ENCODE measurements around the gene NEXMIF. TPM values are rescaled to one million over a fixed set of nuclear protein-coding genes. Genes with fewer than 3 reads are reported as not detected.

NEXMIF gene
- total RNA-seq, 1 donor from 2014 or later = 1.0 TPM

- H3K36me3 ChIP-seq (ENCODE audit: control insufficient read depth in 3 of 3, insufficient read depth in 3 of 3, low read length in 3 of 3) = no peaks in the 10 kb centered on the region
- no peaks in the 10 kb centered on the region for H3K4me1 ChIP-seq (ENCODE audit: control insufficient read depth in 3 of 3, insufficient read depth in 3 of 3, low read length in 3 of 3)
- H3K9me3 ChIP-seq (ENCODE audit: control insufficient read depth in 3 of 3, low read length in 3 of 3) = peaks cover 0 to 5% (median 0%) of the 10 kb centered on the region in 3 donors
- H3K27me3 ChIP-seq (ENCODE audit: control insufficient read depth in 3 of 3, insufficient read depth in 3 of 3, low read length in 3 of 3) = no peaks in the 10 kb centered on the region
- no peak overlapping the region for H3K4me3 ChIP-seq (ENCODE audit: low read length in 3 of 3)
- no peak overlapping the region for H3K9ac ChIP-seq (ENCODE audit: low read depth in 1 of 3, low read length in 3 of 3)
- H3K27ac ChIP-seq (ENCODE audit: low read depth, low read length) = no peak overlapping the region
These were observed 120.7 kb downstream of the NEXMIF start for GRCh38 chrX:74804574-74804973.

- Histone ChIP-seq H3K9ac (ENCODE audit: low read depth in 1 of 3, low read length in 3 of 3) (no peak overlapping the region), H3K4me3 (ENCODE audit: low read length in 3 of 3) (no peak overlapping the region), H3K4me1 (ENCODE audit: control insufficient read depth in 3 of 3, insufficient read depth in 3 of 3, low read length in 3 of 3) (no peaks in the 10 kb centered on the region), H3K9me3 (ENCODE audit: control insufficient read depth in 3 of 3, low read length in 3 of 3) (peaks cover 0 to 5% (median 0%) of the 10 kb centered on the region in 3 donors), H3K27ac (ENCODE audit: low read depth, low read length) (no peak overlapping the region), H3K36me3 (ENCODE audit: control insufficient read depth in 3 of 3, insufficient read depth in 3 of 3, low read length in 3 of 3) (no peaks in the 10 kb centered on the region), H3K27me3 (ENCODE audit: control insufficient read depth in 3 of 3, insufficient read depth in 3 of 3, low read length in 3 of 3) (no peaks in the 10 kb centered on the region)
These were observed 125.2 kb downstream of the NEXMIF start for GRCh38 chrX:74800062-74800461.

GRCh38 chrX:74797338-74797887 lies 127.8 kb downstream of the NEXMIF start:
- Histone ChIP-seq H3K36me3 (ENCODE audit: control insufficient read depth in 3 of 3, insufficient read depth in 3 of 3, low read length in 3 of 3) (no peaks in the 10 kb centered on the region), H3K4me3 (ENCODE audit: low read length in 3 of 3) (no peak overlapping the region), H3K9me3 (ENCODE audit: control insufficient read depth in 3 of 3, low read length in 3 of 3) (no peaks in the 10 kb centered on the region), H3K9ac (ENCODE audit: low read depth in 1 of 3, low read length in 3 of 3) (no peak overlapping the region), H3K27me3 (ENCODE audit: control insufficient read depth in 3 of 3, insufficient read depth in 3 of 3, low read length in 3 of 3) (no peaks in the 10 kb centered on the region), H3K4me1 (ENCODE audit: control insufficient read depth in 3 of 3, insufficient read depth in 3 of 3, low read length in 3 of 3) (no peaks in the 10 kb centered on the region), H3K27ac (ENCODE audit: low read depth, low read length) (no peak overlapping the region)

- Histone ChIP-seq H3K36me3 (ENCODE audit: control insufficient read depth in 3 of 3, insufficient read depth in 3 of 3, low read length in 3 of 3) (no peaks in the 10 kb centered on the region), H3K27me3 (ENCODE audit: control insufficient read depth in 3 of 3, insufficient read depth in 3 of 3, low read length in 3 of 3) (no peaks in the 10 kb centered on the region), H3K4me1 (ENCODE audit: control insufficient read depth in 3 of 3, insufficient read depth in 3 of 3, low read length in 3 of 3) (no peaks in the 10 kb centered on the region), H3K4me3 (ENCODE audit: low read length in 3 of 3) (no peak overlapping the region), H3K9ac (ENCODE audit: low read depth in 1 of 3, low read length in 3 of 3) (no peak overlapping the region), H3K9me3 (ENCODE audit: control insufficient read depth in 3 of 3, low read length in 3 of 3) (peaks cover 0 to 3% (median 0%) of the 10 kb centered on the region in 3 donors), H3K27ac (ENCODE audit: low read depth, low read length) (no peak overlapping the region)
These were observed 136.6 kb downstream of the NEXMIF start for GRCh38 chrX:74788545-74789086.

GRCh38 chrX:74784629-74785028 lies 140.6 kb downstream of the NEXMIF start:
- Histone ChIP-seq H3K27me3 (ENCODE audit: control insufficient read depth in 3 of 3, insufficient read depth in 3 of 3, low read length in 3 of 3) (no peaks in the 10 kb centered on the region), H3K4me3 (ENCODE audit: low read length in 3 of 3) (no peak overlapping the region), H3K27ac (ENCODE audit: low read depth, low read length) (no peak overlapping the region), H3K9ac (ENCODE audit: low read depth in 1 of 3, low read length in 3 of 3) (no peak overlapping the region), H3K36me3 (ENCODE audit: control insufficient read depth in 3 of 3, insufficient read depth in 3 of 3, low read length in 3 of 3) (no peaks in the 10 kb centered on the region), H3K9me3 (ENCODE audit: control insufficient read depth in 3 of 3, low read length in 3 of 3) (peaks cover 0 to 3% (median 0%) of the 10 kb centered on the region in 3 donors), H3K4me1 (ENCODE audit: control insufficient read depth in 3 of 3, insufficient read depth in 3 of 3, low read length in 3 of 3) (no peaks in the 10 kb centered on the region)

GRCh38 chrX:74781507-74782034 lies 143.7 kb downstream of the NEXMIF start:
- Histone ChIP-seq H3K27ac (ENCODE audit: low read depth, low read length) (no peak overlapping the region), H3K9ac (ENCODE audit: low read depth in 1 of 3, low read length in 3 of 3) (no peak overlapping the region), H3K27me3 (ENCODE audit: control insufficient read depth in 3 of 3, insufficient read depth in 3 of 3, low read length in 3 of 3) (peaks cover 0 to 2% (median 0%) of the 10 kb centered on the region in 3 donors), H3K4me3 (ENCODE audit: low read length in 3 of 3) (no peak overlapping the region), H3K4me1 (ENCODE audit: control insufficient read depth in 3 of 3, insufficient read depth in 3 of 3, low read length in 3 of 3) (no peaks in the 10 kb centered on the region), H3K9me3 (ENCODE audit: control insufficient read depth in 3 of 3, low read length in 3 of 3) (no peaks in the 10 kb centered on the region), H3K36me3 (ENCODE audit: control insufficient read depth in 3 of 3, insufficient read depth in 3 of 3, low read length in 3 of 3) (no peaks in the 10 kb centered on the region)

- Histone ChIP-seq H3K27me3 (ENCODE audit: control insufficient read depth in 3 of 3, insufficient read depth in 3 of 3, low read length in 3 of 3) (peaks cover 0 to 2% (median 0%) of the 10 kb centered on the region in 3 donors), H3K9ac (ENCODE audit: low read depth in 1 of 3, low read length in 3 of 3) (no peak overlapping the region), H3K36me3 (ENCODE audit: control insufficient read depth in 3 of 3, insufficient read depth in 3 of 3, low read length in 3 of 3) (no peaks in the 10 kb centered on the region), H3K9me3 (ENCODE audit: control insufficient read depth in 3 of 3, low read length in 3 of 3) (no peaks in the 10 kb centered on the region), H3K4me3 (ENCODE audit: low read length in 3 of 3) (no peak overlapping the region), H3K4me1 (ENCODE audit: control insufficient read depth in 3 of 3, insufficient read depth in 3 of 3, low read length in 3 of 3) (no peaks in the 10 kb centered on the region), H3K27ac (ENCODE audit: low read depth, low read length) (no peak overlapping the region)
These were observed 146.1 kb downstream of the NEXMIF start for GRCh38 chrX:74779175-74779574.

- H3K36me3 ChIP-seq (ENCODE audit: control insufficient read depth in 3 of 3, insufficient read depth in 3 of 3, low read length in 3 of 3) = no peaks in the 10 kb centered on the region
- H3K27ac ChIP-seq (ENCODE audit: low read depth, low read length) = no peak overlapping the region
- H3K4me3 ChIP-seq (ENCODE audit: low read length in 3 of 3) = no peak overlapping the region
- no peaks in the 10 kb centered on the region for H3K9me3 ChIP-seq (ENCODE audit: control insufficient read depth in 3 of 3, low read length in 3 of 3)
- no peaks in the 10 kb centered on the region for H3K4me1 ChIP-seq (ENCODE audit: control insufficient read depth in 3 of 3, insufficient read depth in 3 of 3, low read length in 3 of 3)
- H3K9ac ChIP-seq (ENCODE audit: low read depth in 1 of 3, low read length in 3 of 3) = no peak overlapping the region
- H3K27me3 ChIP-seq (ENCODE audit: control insufficient read depth in 3 of 3, insufficient read depth in 3 of 3, low read length in 3 of 3) = peaks cover 0 to 2% (median 0%) of the 10 kb centered on the region in 3 donors
These were observed 150.3 kb downstream of the NEXMIF start for GRCh38 chrX:74774988-74775387.

- Histone ChIP-seq H3K9me3 (ENCODE audit: control insufficient read depth in 3 of 3, low read length in 3 of 3) (peaks cover 0 to 2% (median 0%) of the 10 kb centered on the region in 3 donors), H3K4me3 (ENCODE audit: low read length in 3 of 3) (no peak overlapping the region), H3K36me3 (ENCODE audit: control insufficient read depth in 3 of 3, insufficient read depth in 3 of 3, low read length in 3 of 3) (no peaks in the 10 kb centered on the region), H3K27me3 (ENCODE audit: control insufficient read depth in 3 of 3, insufficient read depth in 3 of 3, low read length in 3 of 3) (no peaks in the 10 kb centered on the region), H3K27ac (ENCODE audit: low read depth, low read length) (no peak overlapping the region), H3K4me1 (ENCODE audit: control insufficient read depth in 3 of 3, insufficient read depth in 3 of 3, low read length in 3 of 3) (no peaks in the 10 kb centered on the region), H3K9ac (ENCODE audit: low read depth in 1 of 3, low read length in 3 of 3) (no peak overlapping the region)
These were observed 188.8 kb downstream of the NEXMIF start for GRCh38 chrX:74736450-74736849.

GRCh38 chrX:74705269-74705668 lies 220.0 kb downstream of the NEXMIF start:
- Histone ChIP-seq H3K9me3 (ENCODE audit: control insufficient read depth in 3 of 3, low read length in 3 of 3) (no peaks in the 10 kb centered on the region), H3K27me3 (ENCODE audit: control insufficient read depth in 3 of 3, insufficient read depth in 3 of 3, low read length in 3 of 3) (peaks cover 0 to 2% (median 0%) of the 10 kb centered on the region in 3 donors), H3K27ac (ENCODE audit: low read depth, low read length) (no peak overlapping the region), H3K9ac (ENCODE audit: low read depth in 1 of 3, low read length in 3 of 3) (no peak overlapping the region), H3K36me3 (ENCODE audit: control insufficient read depth in 3 of 3, insufficient read depth in 3 of 3, low read length in 3 of 3) (no peaks in the 10 kb centered on the region), H3K4me1 (ENCODE audit: control insufficient read depth in 3 of 3, insufficient read depth in 3 of 3, low read length in 3 of 3) (no peaks in the 10 kb centered on the region), H3K4me3 (ENCODE audit: low read length in 3 of 3) (no peak overlapping the region)

All from skeletal muscle tissue (tissue), 4 donors.